NCI-H2081 (cell line): ENCODE measurements around the gene RHOBTB1.
"Not testable (repeated sequence)": the region's sequence is repeated elsewhere in the genome, so short reads cannot be mapped to it uniquely, and the experiment has no call there.

Experiments
- DNase-seq, 2 experiments: peaks; one replicate each; lab custom pipeline; 2025; lab: John Stamatoyannopoulos, UW

The RHOBTB1 gene

GRCh38 chr10:60944058-60944909, at the start of gene RHOBTB1:
RHOBTB1 (minus strand) TSS chr10:60944185; CDS start chr10:60911542, 32,643 bp downstream.
- peak; percentile 58 to 69 for DNase-seq

- DNase-seq: no peak
These were observed 48.7 kb upstream of the RHOBTB1 start for GRCh38 chr10:60992636-60993035.

GRCh38 chr10:60990663-60991062, 46.7 kb upstream of the RHOBTB1 start:
- DNase-seq: no peak

DNA sequence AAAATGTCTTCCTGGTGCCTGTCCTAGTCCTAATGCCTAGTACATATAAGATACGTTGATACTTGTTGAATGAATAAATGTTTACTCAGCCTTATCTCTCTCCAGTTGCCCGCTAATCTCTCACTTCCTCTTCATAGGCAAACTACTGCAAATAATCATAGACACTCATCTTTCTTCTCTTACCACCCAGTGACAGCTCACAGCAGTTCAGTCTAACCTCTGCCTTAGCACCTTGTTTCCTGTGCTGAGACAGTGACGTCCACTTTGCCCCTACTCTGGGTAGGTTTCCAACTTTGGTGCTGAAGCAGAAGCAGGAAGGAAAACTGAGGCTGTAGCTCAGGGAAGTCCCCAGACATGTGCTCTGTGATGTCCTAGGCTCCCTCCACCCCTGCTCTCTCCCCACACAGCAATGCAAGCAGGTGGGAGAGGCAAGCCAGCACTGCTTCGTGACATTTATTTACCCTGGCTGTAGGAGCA, 45.5 kb upstream of the RHOBTB1 start:
- DNase-seq: peak in 1 of 2 experiments; percentile 31

- DNase-seq: no peak
These were observed 42.8 kb upstream of the RHOBTB1 start for GRCh38 chr10:60986791-60987190.

DNA sequence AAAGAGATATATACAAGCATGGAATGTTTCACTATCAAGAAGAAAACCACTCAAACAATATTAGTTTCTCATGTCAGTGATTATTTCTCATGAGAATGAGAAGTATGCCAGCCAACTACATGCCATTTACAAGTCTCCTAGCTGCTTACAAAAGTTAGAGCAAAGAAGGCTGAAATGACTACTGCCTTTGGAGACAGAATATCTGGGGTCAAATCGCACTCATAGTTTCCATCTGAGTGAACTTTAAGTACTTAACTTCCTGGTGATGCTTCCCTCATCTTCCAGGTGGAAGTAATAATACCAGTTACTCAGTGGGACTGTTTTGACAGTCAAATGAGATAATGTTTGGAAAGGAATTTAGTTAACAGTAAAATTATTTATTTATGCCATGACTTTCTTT, 42.0 kb upstream of the RHOBTB1 start:
- DNase-seq: no peak

- DNase-seq: no peak
These were observed 37.0 kb upstream of the RHOBTB1 start for GRCh38 chr10:60980997-60981396.

GRCh38 chr10:60979667-60980104, 35.7 kb upstream of the RHOBTB1 start:
- no peak for DNase-seq

DNA sequence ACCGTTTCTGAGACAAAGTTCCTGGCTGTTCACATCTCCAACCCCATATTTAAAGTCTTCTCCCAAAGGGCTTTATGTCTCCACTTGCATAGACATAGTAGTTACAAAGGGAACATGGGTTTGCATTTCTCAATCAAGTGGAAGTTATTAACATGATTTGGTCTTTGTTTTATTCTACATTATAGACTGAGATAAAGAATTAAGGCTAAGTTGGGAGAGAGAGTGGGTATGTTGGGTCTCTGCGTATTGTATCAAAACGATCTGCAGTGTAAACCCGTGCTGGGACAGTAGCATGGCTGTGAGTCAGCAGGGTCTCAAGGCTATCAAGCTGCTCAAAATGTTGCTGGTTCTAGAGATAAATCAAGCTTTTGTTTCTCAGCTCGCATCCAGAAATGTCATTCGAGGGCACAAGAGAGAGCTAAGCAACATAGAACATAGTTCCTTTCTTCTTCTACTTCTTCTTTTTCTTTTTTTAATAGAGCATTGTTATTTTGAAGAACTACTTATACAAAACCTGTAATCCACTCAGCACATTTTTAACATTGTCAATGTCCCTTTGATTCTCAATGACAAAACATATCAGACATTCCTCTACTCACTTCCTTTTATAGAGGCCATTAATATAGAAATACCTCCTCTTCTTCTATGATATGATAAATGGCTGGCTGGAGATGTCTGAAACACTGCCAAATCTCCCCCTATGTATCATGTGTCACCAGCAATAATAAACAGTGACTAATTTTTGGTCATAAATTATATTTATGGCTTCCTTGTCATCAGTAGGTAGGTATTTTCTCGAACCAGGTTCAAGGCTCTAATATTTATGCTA, 34.5 kb upstream of the RHOBTB1 start:
- DNase-seq: peak in 1 of 2 experiments; percentile 11

- no peak for DNase-seq
These were observed 33.5 kb upstream of the RHOBTB1 start for GRCh38 chr10:60977161-60978122.

GRCh38 chr10:60976687-60977086, 32.7 kb upstream of the RHOBTB1 start:
- no peak for DNase-seq

DNA sequence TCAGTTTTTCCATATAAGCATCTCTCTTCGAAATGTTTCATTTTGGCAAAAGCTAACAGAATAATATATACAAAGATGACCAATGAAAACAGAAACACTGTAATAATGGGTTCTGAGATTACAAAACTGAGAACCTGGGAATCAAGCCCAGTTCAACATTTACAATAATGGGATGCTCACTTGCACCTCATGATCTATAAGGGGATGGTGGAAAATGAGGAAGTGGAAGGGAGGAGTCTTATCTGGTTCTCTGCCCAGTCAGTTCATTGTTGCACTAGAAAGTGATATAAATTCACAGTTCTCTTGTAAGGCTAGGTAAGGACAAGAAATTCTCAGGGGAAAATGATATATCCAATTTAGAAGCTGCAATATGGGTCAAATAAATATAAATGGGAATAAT, 31.7 kb upstream of the RHOBTB1 start:
- peak in 1 of 2 experiments; percentile 46 for DNase-seq

- DNase-seq: no peak
These were observed 30.6 kb upstream of the RHOBTB1 start for GRCh38 chr10:60974463-60975149.

- no peak for DNase-seq
These were observed 29.1 kb upstream of the RHOBTB1 start for GRCh38 chr10:60973086-60973485.

GRCh38 chr10:60972181-60972580, 28.2 kb upstream of the RHOBTB1 start:
- DNase-seq: not testable (repeated sequence)

DNA sequence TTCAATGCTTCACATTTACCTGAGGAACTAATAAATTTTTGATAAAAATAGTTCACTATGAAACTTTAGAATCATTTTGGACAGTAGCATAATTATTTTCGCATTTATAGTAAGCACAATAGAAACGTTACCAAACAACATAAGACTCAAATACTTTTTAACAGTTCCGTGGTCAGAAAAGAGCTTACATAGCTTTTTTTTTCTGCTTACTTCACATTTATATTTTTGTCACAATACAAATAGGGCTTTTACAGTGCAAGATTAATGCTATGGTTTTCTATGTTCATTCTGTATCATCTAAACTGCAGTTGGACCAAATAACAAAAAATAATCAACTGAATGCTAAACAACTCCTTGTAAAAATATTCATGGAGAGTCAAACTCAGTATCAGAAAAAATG, 26.5 kb upstream of the RHOBTB1 start:
- no peak for DNase-seq

GRCh38 chr10:60968504-60968903, 24.5 kb upstream of the RHOBTB1 start:
- DNase-seq: no peak

DNA sequence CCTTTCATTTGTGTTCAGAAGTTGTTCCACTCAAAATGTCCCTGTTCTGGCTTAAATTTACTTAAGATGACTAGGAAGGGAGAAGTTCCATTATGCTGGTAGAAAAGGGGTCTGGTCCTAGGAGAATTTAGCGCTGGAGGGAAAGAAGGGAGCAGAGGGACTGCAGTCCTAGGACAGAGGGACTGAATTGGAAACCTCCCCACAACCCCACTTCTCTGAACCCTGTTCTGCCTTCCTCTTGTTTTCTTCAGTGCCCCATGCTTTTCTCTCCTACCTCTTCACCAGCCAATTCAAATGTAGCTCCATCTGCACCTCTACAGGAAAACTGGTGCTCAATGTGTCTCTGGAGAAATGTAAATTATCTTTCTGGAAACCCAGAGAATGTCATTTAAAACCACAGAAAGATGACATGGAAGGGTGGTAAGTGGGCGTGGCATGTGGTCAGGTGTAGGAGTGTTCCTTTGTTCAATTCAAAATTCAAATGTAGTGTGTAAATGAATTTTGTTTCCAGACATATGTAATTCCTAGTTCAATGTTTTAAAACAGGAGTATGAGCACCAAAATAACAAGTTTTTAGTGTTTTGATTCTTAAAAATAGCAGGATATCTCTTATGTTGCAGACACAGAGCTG, 24.0 kb upstream of the RHOBTB1 start:
- DNase-seq: no peak

DNA sequence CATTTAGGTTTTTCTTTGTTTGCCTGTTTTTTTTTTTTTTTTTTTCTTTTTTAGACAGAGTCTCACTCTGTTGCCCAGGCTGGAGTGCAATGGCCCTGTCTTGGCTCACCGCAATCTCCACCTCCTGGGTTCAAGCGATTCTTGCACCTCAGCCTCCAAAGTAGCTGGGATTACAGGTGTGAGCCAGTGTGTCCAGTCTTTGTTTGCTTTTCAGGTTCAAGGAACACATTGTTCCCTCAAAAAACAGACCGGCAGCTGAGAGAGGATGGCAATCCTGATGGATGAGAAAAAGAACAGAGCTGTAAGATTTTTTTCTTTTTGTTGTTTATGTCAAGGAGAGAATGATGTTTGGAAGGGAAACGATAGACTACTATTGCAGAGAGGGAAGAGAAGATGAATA, 23.3 kb upstream of the RHOBTB1 start:
- DNase-seq: no peak

DNA sequence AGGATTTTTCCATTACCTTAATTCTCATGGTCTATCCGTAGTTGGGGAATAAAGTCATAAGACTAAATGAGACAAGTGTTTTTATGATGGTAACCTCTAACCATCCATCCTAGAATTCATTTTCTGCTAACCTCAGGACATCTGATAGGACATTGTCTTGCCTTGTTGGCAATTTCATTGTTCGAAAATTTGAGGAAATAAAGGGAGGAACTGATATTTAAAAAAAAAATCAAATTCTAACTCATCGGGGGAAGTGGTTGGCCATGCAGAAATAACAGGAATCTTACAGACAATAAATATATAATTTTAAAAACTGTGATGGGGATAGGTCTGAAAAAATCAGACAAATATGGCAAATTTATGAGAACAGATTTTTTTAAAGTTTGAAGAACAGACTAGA, 21.7 kb upstream of the RHOBTB1 start:
- no peak for DNase-seq
